Natural killer cell treated with Interleukin-12 subunit alpha and Interleukin-12 subunit beta and Interleukin-15 and Interleukin-18, amount 100 ng/mL, for 72 hours (primary cell): ENCODE results near the gene INSIG1. TPM values are rescaled to one million over a fixed set of nuclear protein-coding genes. Genes with fewer than 3 reads are reported as not detected.

Source experiments
- ATAC-seq, 2 donors: fragments of 150-1000 bp; cut with Tn5 transposase in 1 of 2; sonication (Bioruptor Pico), chemical (Tn5 transposase) in 1 of 2; 2 replicates each; pipeline ENCODE4 v1.10.0; 2021
- DNase-seq: peaks from one replicate; pipeline ENCODE4 v3.0.0; 2022; ENCODE audit warnings: low spot score
- H3K27ac Mint-ChIP-seq, 2 donors: 1 replicate in 1 of 2; 2 replicates in 1 of 2; pipeline ENCODE4 v1.8.0; 2022; ENCODE audit warnings: mixed read lengths in 2 of 2, mild to moderate bottlenecking in 1 of 2, moderate library complexity in 1 of 2
- H3K27me3 Mint-ChIP-seq, 2 donors: 1 replicate in 1 of 2; 2 replicates in 1 of 2; pipeline ENCODE4 v1.8.0; 2022; ENCODE audit warnings: mixed read lengths in 2 of 2
- H3K36me3 Mint-ChIP-seq: one replicate; pipeline ENCODE4 v1.8.0; 2022; ENCODE audit warnings: mixed read lengths
- H3K4me1 Mint-ChIP-seq, 2 donors: 1 replicate in 1 of 2; 2 replicates in 1 of 2; pipeline ENCODE4 v1.8.0; 2022; ENCODE audit warnings: low read depth in 2 of 2, mixed read lengths in 2 of 2, mild to moderate bottlenecking in 1 of 2
- H3K4me3 Mint-ChIP-seq: one replicate; pipeline ENCODE4 v1.8.0; 2022; ENCODE audit warnings: mixed read lengths
- H3K9me3 Mint-ChIP-seq: 2 replicates; pipeline ENCODE4 v1.8.0; 2022; ENCODE audit warnings: mixed read lengths
- total RNA-seq, 2 donors: library from RNA; stranded (reverse); gene quantifications; one replicate each; pipeline ENCODE4 v1.2.3, GENCODE V29; 2022

The INSIG1 gene
- total RNA-seq, 2 donors from 2014 or later: 88.1 to 120 TPM

GRCh38 chr7:155339474-155339873 lies 41.8 kb downstream of the INSIG1 start:
- DNase-seq (no peak), ATAC-seq (no peak)
- no peak overlapping the region for H3K4me3 Mint-ChIP-seq
- H3K27ac Mint-ChIP-seq: no peak overlapping the region
- H3K27me3 Mint-ChIP-seq: peaks cover 0 to 10% of the 10 kb centered on the region in 2 donors
- no peaks in the 10 kb centered on the region for H3K36me3 Mint-ChIP-seq
- H3K4me1 Mint-ChIP-seq: peaks cover 20 to 28% of the 10 kb centered on the region in 2 donors
- H3K9me3 Mint-ChIP-seq: no peaks in the 10 kb centered on the region

GRCh38 chr7:155340071-155340531 lies 42.4 kb downstream of the INSIG1 start:
- Mint-ChIP-seq H3K27ac (no peak overlapping the region), H3K4me3 (no peak overlapping the region), H3K36me3 (no peaks in the 10 kb centered on the region), H3K27me3 (peaks cover 2 to 10% of the 10 kb centered on the region in 2 donors), H3K9me3 (no peaks in the 10 kb centered on the region), H3K4me1 (peaks cover 23 to 30% of the 10 kb centered on the region in 2 donors)
- ATAC-seq (no peak), DNase-seq (no peak)

GRCh38 chr7:155340721-155341120 lies 43.0 kb downstream of the INSIG1 start:
- Mint-ChIP-seq H3K4me3 (no peak overlapping the region), H3K27me3 (peaks cover 8 to 10% of the 10 kb centered on the region in 2 donors), H3K4me1 (peaks cover 28 to 36% of the 10 kb centered on the region in 2 donors), H3K9me3 (no peaks in the 10 kb centered on the region), H3K27ac (no peak overlapping the region), H3K36me3 (no peaks in the 10 kb centered on the region)
- ATAC-seq (no peak), DNase-seq (no peak)

- Mint-ChIP-seq H3K4me1 (peaks cover 28 to 36% of the 10 kb centered on the region in 2 donors), H3K27me3 (peaks cover 10% of the 10 kb centered on the region in 2 donors), H3K9me3 (no peaks in the 10 kb centered on the region), H3K36me3 (no peaks in the 10 kb centered on the region), H3K4me3 (no peak overlapping the region), H3K27ac (peak overlapping the region in 1 of 2 donors; percentile 7)
- no peak for ATAC-seq
- DNase-seq: no peak
These were observed 43.8 kb downstream of the INSIG1 start for GRCh38 chr7:155341463-155341983.

- no peak for ATAC-seq
- Mint-ChIP-seq H3K4me1 (peaks cover 28 to 36% of the 10 kb centered on the region in 2 donors), H3K27me3 (peaks cover 10% of the 10 kb centered on the region in 2 donors)
These were observed 44.6 kb downstream of the INSIG1 start for GRCh38 chr7:155342313-155342712.

GRCh38 chr7:155343150-155343549 lies 45.5 kb downstream of the INSIG1 start:
- Mint-ChIP-seq H3K9me3 (no peaks in the 10 kb centered on the region), H3K4me1 (peaks cover 21 to 31% of the 10 kb centered on the region in 2 donors), H3K36me3 (no peaks in the 10 kb centered on the region), H3K27me3 (peaks cover 7 to 10% of the 10 kb centered on the region in 2 donors), H3K27ac (no peak overlapping the region), H3K4me3 (no peak overlapping the region)
- ATAC-seq: no peak
- no peak for DNase-seq

More at GRCh38 chr7:155342313-155342712, 44.6 kb downstream of the INSIG1 start:
- H3K4me3 Mint-ChIP-seq: no peak overlapping the region
- H3K27ac Mint-ChIP-seq: peak overlapping the region in 1 of 2 donors; percentile 7
- H3K9me3 Mint-ChIP-seq: no peaks in the 10 kb centered on the region
- no peak for DNase-seq
- H3K36me3 Mint-ChIP-seq: no peaks in the 10 kb centered on the region

- Mint-ChIP-seq H3K27me3 (peaks cover 7 to 10% of the 10 kb centered on the region in 2 donors), H3K27ac (no peak overlapping the region), H3K4me1 (peaks cover 20 to 30% of the 10 kb centered on the region in 2 donors), H3K9me3 (no peaks in the 10 kb centered on the region), H3K36me3 (no peaks in the 10 kb centered on the region), H3K4me3 (no peak overlapping the region)
- DNase-seq (no peak), ATAC-seq (no peak)
These were observed 46.0 kb downstream of the INSIG1 start for GRCh38 chr7:155343661-155344121.

- ATAC-seq: peak; percentile 49 to 75
- Mint-ChIP-seq H3K9me3 (no peaks in the 10 kb centered on the region), H3K36me3 (no peaks in the 10 kb centered on the region), H3K27ac (no peak overlapping the region), H3K4me3 (no peak overlapping the region), H3K4me1 (peaks cover 14 to 27% of the 10 kb centered on the region in 2 donors), H3K27me3 (peaks cover 7 to 10% of the 10 kb centered on the region in 2 donors)
- DNase-seq: peak; percentile 85
These were observed 46.6 kb downstream of the INSIG1 start for GRCh38 chr7:155344270-155344617.

- DNase-seq (peak; percentile 88), ATAC-seq (peak; percentile 91 to 96)
- peaks cover 7 to 10% of the 10 kb centered on the region in 2 donors for H3K27me3 Mint-ChIP-seq
- peak overlapping the region; percentile 64 for H3K4me3 Mint-ChIP-seq
- H3K36me3 Mint-ChIP-seq: no peaks in the 10 kb centered on the region
- peak overlapping the region in 1 of 2 donors; percentile 43 for H3K27ac Mint-ChIP-seq
- H3K4me1 Mint-ChIP-seq: peaks cover 14 to 27% of the 10 kb centered on the region in 2 donors
- no peaks in the 10 kb centered on the region for H3K9me3 Mint-ChIP-seq
These were observed 47.1 kb downstream of the INSIG1 start for GRCh38 chr7:155344618-155345433.

GRCh38 chr7:155345490-155345889 lies 47.8 kb downstream of the INSIG1 start:
- Mint-ChIP-seq H3K27ac (peak overlapping the region in 1 of 2 donors; percentile 43), H3K27me3 (peaks cover 7 to 10% of the 10 kb centered on the region in 2 donors), H3K4me3 (peak overlapping the region; percentile 64), H3K4me1 (peaks cover 14 to 26% of the 10 kb centered on the region in 2 donors), H3K9me3 (no peaks in the 10 kb centered on the region), H3K36me3 (no peaks in the 10 kb centered on the region)
- DNase-seq (no peak), ATAC-seq (no peak)

- no peak for DNase-seq
- H3K36me3 Mint-ChIP-seq: no peaks in the 10 kb centered on the region
- no peak overlapping the region for H3K4me3 Mint-ChIP-seq
- peaks cover 8 to 16% of the 10 kb centered on the region in 2 donors for H3K27me3 Mint-ChIP-seq
- H3K4me1 Mint-ChIP-seq: peaks cover 14 to 22% of the 10 kb centered on the region in 2 donors
- no peak overlapping the region for H3K27ac Mint-ChIP-seq
- ATAC-seq: no peak
- H3K9me3 Mint-ChIP-seq: no peaks in the 10 kb centered on the region
These were observed 48.6 kb downstream of the INSIG1 start for GRCh38 chr7:155346285-155346684.

- DNase-seq: no peak
- Mint-ChIP-seq H3K4me1 (peaks cover 8% of the 10 kb centered on the region in 2 donors), H3K9me3 (no peaks in the 10 kb centered on the region), H3K27ac (no peak overlapping the region), H3K27me3 (peaks cover 5 to 16% of the 10 kb centered on the region in 2 donors), H3K36me3 (no peaks in the 10 kb centered on the region), H3K4me3 (no peak overlapping the region)
- ATAC-seq: no peak
These were observed 51.1 kb downstream of the INSIG1 start for GRCh38 chr7:155348806-155349205.

GRCh38 chr7:155349601-155350331 lies 52.1 kb downstream of the INSIG1 start:
- H3K36me3 Mint-ChIP-seq: no peaks in the 10 kb centered on the region
- no peak overlapping the region for H3K4me3 Mint-ChIP-seq
- peaks cover 5% of the 10 kb centered on the region for H3K9me3 Mint-ChIP-seq
- peaks cover 5 to 22% of the 10 kb centered on the region in 2 donors for H3K27me3 Mint-ChIP-seq
- ATAC-seq (no peak), DNase-seq (no peak)
- H3K27ac Mint-ChIP-seq: no peak overlapping the region
- peaks cover 8 to 11% of the 10 kb centered on the region in 2 donors for H3K4me1 Mint-ChIP-seq
